ENCODE results near the gene BRSK2. TPM values are rescaled to one million over a fixed set of nuclear protein-coding genes. Genes with fewer than 3 reads are reported as not detected.

Gene BRSK2
- total and polyA plus RNA-seq, 2 experiments from 2014 or later, result 0.11 TPM; not detected in 1

GRCh38 chr11:1401656-1402221 is 12.0 kb downstream of the BRSK2 start:
- Histone ChIP-seq H2AFZ (no peak overlapping the region), H3K9ac (no peak overlapping the region), H3K4me3 (no peak overlapping the region), H3F3A (ENCODE audit: insufficient read depth) (no peaks in the 10 kb centered on the region), H3K79me2 (ENCODE audit: insufficient read depth) (no peaks in the 10 kb centered on the region), H4K20me1 (ENCODE audit: insufficient read depth) (no peaks in the 10 kb centered on the region), H3K27me3 (replicated peaks; ENCODE audit: insufficient read depth) (no peaks in the 10 kb centered on the region), H3K9me2 (ENCODE audit: insufficient read depth) (no peaks in the 10 kb centered on the region), H3K4me2 (ENCODE audit: unreplicated experiment) (no peak overlapping the region), H3K27ac (no peak overlapping the region), H3K36me3 (ENCODE audit: low read depth) (no peaks in the 10 kb centered on the region), H3K4me1 (ENCODE audit: insufficient read depth) (no peaks in the 10 kb centered on the region), H3K9me3 (ENCODE audit: low read depth) (no peaks in the 10 kb centered on the region)
- DNase-seq, result peak; percentile 68
- WGBS, 2 experiments (ENCODE audit: low coverage in 1 of 2, low lambda C conversion rate in 2 of 2, missing lambda C conversion rate in 2 of 2), result 7% methylated on average over 17 to 23 of the region's 23 CpGs
- in situ Hi-C loops (cut with MboI), result no loop called here
- no peak for TF ChIP-seq EZH2 (IDR thresholded peaks at IDR 0.05; ENCODE audit: insufficient read depth, poor library complexity, severe bottlenecking)
- TF ChIP-seq EZH2phosphoT487 (IDR thresholded peaks at IDR 0.05; ENCODE audit: insufficient read depth, low read depth), result no peak

- Histone ChIP-seq H3K27me3 (replicated peaks; ENCODE audit: insufficient read depth) (no peaks in the 10 kb centered on the region), H3K9me2 (ENCODE audit: insufficient read depth) (no peaks in the 10 kb centered on the region), H3F3A (ENCODE audit: insufficient read depth) (no peaks in the 10 kb centered on the region), H3K36me3 (ENCODE audit: low read depth) (no peaks in the 10 kb centered on the region), H4K20me1 (ENCODE audit: insufficient read depth) (no peaks in the 10 kb centered on the region), H3K27ac (no peak overlapping the region), H3K4me2 (ENCODE audit: unreplicated experiment) (no peak overlapping the region), H3K79me2 (ENCODE audit: insufficient read depth) (no peaks in the 10 kb centered on the region), H3K4me1 (ENCODE audit: insufficient read depth) (no peaks in the 10 kb centered on the region), H3K9me3 (ENCODE audit: low read depth) (no peaks in the 10 kb centered on the region), H2AFZ (no peak overlapping the region), H3K4me3 (no peak overlapping the region), H3K9ac (no peak overlapping the region)
- TF ChIP-seq EZH2 (IDR thresholded peaks at IDR 0.05; ENCODE audit: insufficient read depth, poor library complexity, severe bottlenecking) (no peak), EZH2phosphoT487 (IDR thresholded peaks at IDR 0.05; ENCODE audit: insufficient read depth, low read depth) (no peak)
- in situ Hi-C loops (cut with MboI), result no loop called here
- 50 to 51% methylated on average over 23 of the region's 23 CpGs for WGBS, 2 experiments (ENCODE audit: low coverage in 1 of 2, low lambda C conversion rate in 2 of 2, missing lambda C conversion rate in 2 of 2)
- no peak for DNase-seq
Measured at GRCh38 chr11:1402355-1403077, 12.8 kb downstream of the BRSK2 start.

GRCh38 chr11:1403078-1403620 is 13.4 kb downstream of the BRSK2 start:
- no peaks in the 10 kb centered on the region for H3K4me1 ChIP-seq (ENCODE audit: insufficient read depth)
- H3K79me2 ChIP-seq (ENCODE audit: insufficient read depth), result no peaks in the 10 kb centered on the region
- DNase-seq, result no peak
- 74 to 80% methylated on average over 14 to 16 of the region's 16 CpGs for WGBS, 2 experiments (ENCODE audit: low coverage in 1 of 2, low lambda C conversion rate in 2 of 2, missing lambda C conversion rate in 2 of 2)
- TF ChIP-seq EZH2 (IDR thresholded peaks at IDR 0.05; ENCODE audit: insufficient read depth, poor library complexity, severe bottlenecking) (no peak), EZH2phosphoT487 (IDR thresholded peaks at IDR 0.05; ENCODE audit: insufficient read depth, low read depth) (no peak)
- no peak overlapping the region for H3K27ac ChIP-seq
- no peaks in the 10 kb centered on the region for H3F3A ChIP-seq (ENCODE audit: insufficient read depth)
- H3K36me3 ChIP-seq (ENCODE audit: low read depth), result no peaks in the 10 kb centered on the region
- no peak overlapping the region for H3K4me3 ChIP-seq
- no peak overlapping the region for H2AFZ ChIP-seq
- no peak overlapping the region for H3K4me2 ChIP-seq (ENCODE audit: unreplicated experiment)
- H4K20me1 ChIP-seq (ENCODE audit: insufficient read depth), result no peaks in the 10 kb centered on the region
- in situ Hi-C loops (cut with MboI), result no loop called here
- H3K9ac ChIP-seq, result no peak overlapping the region
- no peaks in the 10 kb centered on the region for H3K9me2 ChIP-seq (ENCODE audit: insufficient read depth)
- no peaks in the 10 kb centered on the region for H3K9me3 ChIP-seq (ENCODE audit: low read depth)
- no peaks in the 10 kb centered on the region for H3K27me3 ChIP-seq (replicated peaks; ENCODE audit: insufficient read depth)

GRCh38 chr11:1403721-1404460 is 14.2 kb downstream of the BRSK2 start:
- no peak overlapping the region for H2AFZ ChIP-seq
- TF ChIP-seq EZH2 (IDR thresholded peaks at IDR 0.05; ENCODE audit: insufficient read depth, poor library complexity, severe bottlenecking) (no peak), EZH2phosphoT487 (IDR thresholded peaks at IDR 0.05; ENCODE audit: insufficient read depth, low read depth) (no peak)
- H4K20me1 ChIP-seq (ENCODE audit: insufficient read depth), result no peaks in the 10 kb centered on the region
- H3K27ac ChIP-seq, result no peak overlapping the region
- no peaks in the 10 kb centered on the region for H3K27me3 ChIP-seq (replicated peaks; ENCODE audit: insufficient read depth)
- no peaks in the 10 kb centered on the region for H3K79me2 ChIP-seq (ENCODE audit: insufficient read depth)
- no peak for DNase-seq
- H3F3A ChIP-seq (ENCODE audit: insufficient read depth), result no peaks in the 10 kb centered on the region
- no peak overlapping the region for H3K9ac ChIP-seq
- H3K36me3 ChIP-seq (ENCODE audit: low read depth), result no peaks in the 10 kb centered on the region
- H3K4me2 ChIP-seq (ENCODE audit: unreplicated experiment), result no peak overlapping the region
- no peaks in the 10 kb centered on the region for H3K4me1 ChIP-seq (ENCODE audit: insufficient read depth)
- WGBS, 2 experiments (ENCODE audit: low coverage in 1 of 2, low lambda C conversion rate in 2 of 2, missing lambda C conversion rate in 2 of 2), result 54% methylated on average over 19 to 23 of the region's 23 CpGs
- in situ Hi-C loops (cut with MboI), result no loop called here
- no peaks in the 10 kb centered on the region for H3K9me3 ChIP-seq (ENCODE audit: low read depth)
- no peak overlapping the region for H3K4me3 ChIP-seq
- H3K9me2 ChIP-seq (ENCODE audit: insufficient read depth), result no peaks in the 10 kb centered on the region

Data from GM23248 (cell line).